AG04450 (cell line): ENCODE data around the gene PLCG2. TPM values are rescaled to one million over a fixed set of nuclear protein-coding genes. Genes with fewer than 3 reads are reported as not detected.

ENCODE experiments used
- CTCF ChIA-PET: fragments of 300-600, 350-600 bp; formaldehyde crosslinking; extraction: SDS; loops from one replicate; lab custom pipeline; 2022; ENCODE audit warnings: antibody characterized with exemption, inconsistent platforms; lab: Charles Lee
- POLR2A ChIA-PET: fragments of 350-600 bp; formaldehyde crosslinking; extraction: SDS; loops from one replicate; lab custom pipeline; 2021; ENCODE audit warnings: antibody characterized with exemption, inconsistent platforms; lab: Yijun Ruan, JAX
- DNase-seq: peaks from one replicate; pipeline ENCODE4 v3.0.0-alpha.2; 2011; ENCODE audit warnings: low read depth, low spot score
- H3K27ac ChIP-seq: one replicate; pipeline ENCODE4 v1.5.1; 2012; ENCODE audit warnings: low read depth, low read length, control low read depth
- H3K27me3 ChIP-seq: one replicate; pipeline ENCODE4 v1.6.0; 2012; ENCODE audit warnings: low read length; ENCODE audit not compliant: control insufficient read depth, insufficient read depth
- H3K4me3 ChIP-seq: 2 replicates; pipeline ENCODE4 v1.5.1; 2011; ENCODE audit warnings: mild to moderate bottlenecking, low read depth, low read length, control low read depth
- H3K9me3 ChIP-seq: 2 replicates; pipeline ENCODE4 v1.5.1; 2012; ENCODE audit warnings: low read length; ENCODE audit not compliant: control insufficient read depth, insufficient read depth
- polyA plus RNA-seq: library from polyadenylated mRNA; depleted of rRNA; stranded (reverse); fragments of >200 nt; gene quantifications from 2 replicates; pipeline ENCODE4 v1.2.3, GENCODE V29; 2011
- TF ChIP-seq, protein P1 (sequence below): IDR thresholded peaks from 2 replicates; pipeline ENCODE4 v1.5.1; 2011; ENCODE audit warnings: low read depth, low read length, control low read depth, inconsistent platforms

Gene PLCG2
- polyA plus RNA-seq, 1 experiment = 0.16 TPM

DNA sequence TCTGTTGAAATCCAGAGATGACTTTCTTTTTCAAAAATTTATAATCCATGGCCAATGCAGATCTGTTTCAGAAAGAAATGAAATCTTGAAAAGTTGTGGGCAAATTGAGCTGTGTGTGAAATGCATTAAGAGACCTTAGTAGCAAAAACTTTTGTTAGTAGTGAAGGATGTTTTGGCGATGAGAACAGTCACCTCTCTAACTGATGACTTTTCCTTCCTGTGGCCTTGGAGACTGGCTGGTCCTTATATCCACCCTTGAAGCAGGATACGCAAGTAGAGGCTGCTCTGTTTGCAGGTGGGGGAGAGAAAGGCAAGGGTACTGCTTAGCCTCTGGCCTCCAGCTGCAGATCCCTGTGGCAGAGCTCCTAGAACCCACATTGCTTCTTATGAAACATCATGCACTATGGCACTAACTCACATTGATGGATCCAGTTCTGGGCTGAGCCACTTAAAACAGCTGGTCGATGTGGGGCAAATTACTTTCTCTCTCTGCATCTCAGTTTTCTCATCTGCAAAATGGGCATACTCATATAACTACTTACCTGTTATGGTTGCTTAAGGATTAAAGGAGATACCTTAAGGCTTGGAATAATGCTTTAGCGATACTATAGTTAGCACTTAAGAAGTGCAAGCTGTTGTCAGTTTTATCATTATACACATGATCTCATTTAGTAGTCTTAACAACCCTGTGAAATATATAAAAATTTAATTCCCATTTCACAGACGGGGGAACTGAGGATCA lies 142.9 kb downstream of the PLCG2 start:
- Histone ChIP-seq H3K9me3 (no peaks in the 10 kb centered on the region), H3K27ac (no peak overlapping the region), H3K4me3 (no peak overlapping the region), H3K27me3 (no peaks in the 10 kb centered on the region)
- CTCF ChIA-PET = interaction anchor here (0.9 kb wide), 1 partner anchor 308 kb away, joined by 3 read pairs; no protein-coding TSS in a partner anchor
- POLR2A ChIA-PET = no interaction called here
- TF ChIP-seq, protein P1, sequence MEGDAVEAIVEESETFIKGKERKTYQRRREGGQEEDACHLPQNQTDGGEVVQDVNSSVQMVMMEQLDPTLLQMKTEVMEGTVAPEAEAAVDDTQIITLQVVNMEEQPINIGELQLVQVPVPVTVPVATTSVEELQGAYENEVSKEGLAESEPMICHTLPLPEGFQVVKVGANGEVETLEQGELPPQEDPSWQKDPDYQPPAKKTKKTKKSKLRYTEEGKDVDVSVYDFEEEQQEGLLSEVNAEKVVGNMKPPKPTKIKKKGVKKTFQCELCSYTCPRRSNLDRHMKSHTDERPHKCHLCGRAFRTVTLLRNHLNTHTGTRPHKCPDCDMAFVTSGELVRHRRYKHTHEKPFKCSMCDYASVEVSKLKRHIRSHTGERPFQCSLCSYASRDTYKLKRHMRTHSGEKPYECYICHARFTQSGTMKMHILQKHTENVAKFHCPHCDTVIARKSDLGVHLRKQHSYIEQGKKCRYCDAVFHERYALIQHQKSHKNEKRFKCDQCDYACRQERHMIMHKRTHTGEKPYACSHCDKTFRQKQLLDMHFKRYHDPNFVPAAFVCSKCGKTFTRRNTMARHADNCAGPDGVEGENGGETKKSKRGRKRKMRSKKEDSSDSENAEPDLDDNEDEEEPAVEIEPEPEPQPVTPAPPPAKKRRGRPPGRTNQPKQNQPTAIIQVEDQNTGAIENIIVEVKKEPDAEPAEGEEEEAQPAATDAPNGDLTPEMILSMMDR = no peak
- no peak for DNase-seq

DNA sequence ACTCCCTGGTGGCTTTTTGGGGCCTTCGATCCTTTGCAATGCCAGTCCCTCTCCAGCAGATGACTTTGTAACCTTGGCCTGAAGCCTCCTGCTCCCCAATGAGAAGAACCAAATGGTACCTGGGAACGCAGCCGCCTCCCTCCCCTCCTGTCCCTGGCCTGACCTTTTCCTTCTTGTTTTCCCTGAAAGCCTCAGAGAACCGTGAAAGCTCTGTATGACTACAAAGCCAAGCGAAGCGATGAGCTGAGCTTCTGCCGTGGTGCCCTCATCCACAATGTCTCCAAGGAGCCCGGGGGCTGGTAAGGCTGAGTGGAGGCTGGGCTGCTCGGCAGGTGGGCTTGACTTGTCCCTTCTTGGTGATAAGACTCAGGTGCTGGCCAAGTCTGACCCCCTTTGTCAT lies 144.2 kb downstream of the PLCG2 start:
- Histone ChIP-seq H3K27ac (no peak overlapping the region), H3K9me3 (no peaks in the 10 kb centered on the region), H3K27me3 (no peaks in the 10 kb centered on the region), H3K4me3 (no peak overlapping the region)
- DNase-seq = no peak
- ChIA-PET POLR2A (no interaction called here), CTCF (no interaction called here)
- TF ChIP-seq, protein P1 = no peak

DNA sequence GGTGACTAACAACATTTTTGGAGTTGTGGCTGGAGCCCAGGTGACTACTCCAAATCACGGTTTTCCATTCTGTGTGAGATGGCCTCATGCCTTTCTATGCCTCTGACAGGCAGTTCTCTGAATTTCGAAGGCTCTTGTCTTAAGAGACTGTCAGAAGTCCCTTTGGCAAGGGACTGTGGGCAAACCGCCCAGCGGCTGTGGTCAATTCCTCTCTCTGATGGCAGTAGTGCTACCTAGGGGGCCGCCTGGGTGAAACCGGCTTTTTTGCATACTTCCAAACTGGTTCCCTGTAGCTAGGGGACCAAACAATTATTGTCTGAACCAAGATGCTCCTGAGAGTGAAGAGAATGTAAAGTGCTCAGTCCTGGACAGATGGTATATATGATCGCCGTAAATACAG lies 145.9 kb downstream of the PLCG2 start:
- CTCF ChIA-PET = interaction anchor here (0.6 kb wide), 1 partner anchor 67 kb away, joined by 3 read pairs; no protein-coding TSS in a partner anchor
- H3K27ac ChIP-seq = no peak overlapping the region

DNA sequence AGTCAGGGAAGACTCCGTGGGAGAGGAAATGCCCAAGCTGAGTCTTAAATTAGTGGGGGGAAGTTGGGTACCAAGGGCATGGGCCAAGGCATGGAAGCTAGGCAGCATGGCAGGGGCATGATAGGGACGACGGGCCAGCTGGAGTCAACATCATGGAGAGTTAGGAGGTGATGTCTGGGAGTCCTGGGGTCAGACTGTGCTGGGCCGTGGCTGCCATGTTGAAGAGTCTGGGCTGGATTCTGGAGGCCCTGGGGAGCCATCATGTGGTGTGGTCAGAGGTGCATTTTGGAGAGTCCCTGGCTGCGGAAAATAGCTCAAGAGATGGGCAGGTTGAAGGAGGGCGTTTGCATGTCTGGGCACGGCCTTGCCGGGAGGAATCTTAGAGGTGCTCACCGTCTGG lies 146.9 kb downstream of the PLCG2 start:
- TF ChIP-seq, protein P1 = no peak
- Histone ChIP-seq H3K27ac (no peak overlapping the region), H3K27me3 (no peaks in the 10 kb centered on the region), H3K9me3 (no peaks in the 10 kb centered on the region), H3K4me3 (no peak overlapping the region)
- ChIA-PET POLR2A (no interaction called here), CTCF (no interaction called here)
- no peak for DNase-seq

More for the DNA sequence above, 145.9 kb downstream of the PLCG2 start:
- Histone ChIP-seq H3K27me3 (no peaks in the 10 kb centered on the region), H3K9me3 (no peaks in the 10 kb centered on the region), H3K4me3 (no peak overlapping the region)
- POLR2A ChIA-PET = no interaction called here
- DNase-seq = no peak
- TF ChIP-seq, protein P1 = no peak

DNA sequence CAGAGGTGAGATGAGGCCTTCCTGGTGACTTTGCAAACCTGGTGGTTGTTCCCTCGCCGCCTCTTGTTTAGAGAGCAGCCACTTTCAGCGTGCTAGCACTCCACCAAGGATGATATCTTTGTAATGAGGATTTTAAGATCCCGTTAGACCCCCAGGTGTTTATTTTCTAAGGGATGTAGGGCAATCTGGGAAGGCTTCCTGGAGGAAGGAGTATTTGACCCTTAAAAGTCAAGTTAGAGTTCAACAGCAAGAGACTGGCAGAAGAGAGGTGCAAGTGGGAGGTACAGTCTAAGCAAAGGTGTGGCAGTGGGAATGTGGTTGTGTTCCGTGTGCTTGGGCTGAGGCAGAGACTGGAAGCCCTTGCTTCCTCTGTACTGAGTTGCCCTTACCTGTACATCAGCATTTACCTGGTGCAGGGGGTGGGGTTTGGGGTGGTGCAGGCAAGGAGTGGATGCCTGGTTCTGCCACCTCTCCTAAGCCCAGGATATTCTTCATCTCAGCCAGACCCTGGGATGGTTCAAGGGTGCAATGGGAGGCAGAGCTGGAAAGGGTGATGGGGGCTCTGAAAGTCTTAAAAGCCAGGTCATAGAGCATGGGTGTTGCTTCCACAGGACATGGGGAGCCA lies 148.6 kb downstream of the PLCG2 start:
- H3K27me3 ChIP-seq = peaks cover 2% of the 10 kb centered on the region
- no peaks in the 10 kb centered on the region for H3K9me3 ChIP-seq
- TF ChIP-seq, protein P1 = no peak
- ChIA-PET POLR2A (no interaction called here), CTCF (interaction anchor here (0.9 kb wide), 1 partner anchor 302 kb away, joined by 3 read pairs; no protein-coding TSS in a partner anchor)
- H3K4me3 ChIP-seq = no peak overlapping the region
- no peak overlapping the region for H3K27ac ChIP-seq
- no peak for DNase-seq
